Endometrial microvascular endothelial cells (primary cell): Measurements from ENCODE around the gene CD44. TPM values are rescaled to one million over a fixed set of nuclear protein-coding genes. Genes with fewer than 3 reads are reported as not detected.

Experiments
- in situ Hi-C: cut with HindIII; loops from 2 replicates; pipeline ENCODE4 v1.10.0; 2017; ENCODE audit warnings: low sequenced_read_pairs, low pct_unique_long_range_greater_than_20kb; ENCODE audit errors: inconsistent ontology term
- total RNA-seq: library from RNA; depleted of rRNA; stranded (reverse); fragments of >200 nt; gene quantifications from one replicate; pipeline ENCODE4 v1.2.3, GENCODE V29; 2015; ENCODE audit errors: inconsistent ontology term

Gene CD44
- total RNA-seq, 1 donor from 2014 or later, result 258 TPM

DNA sequence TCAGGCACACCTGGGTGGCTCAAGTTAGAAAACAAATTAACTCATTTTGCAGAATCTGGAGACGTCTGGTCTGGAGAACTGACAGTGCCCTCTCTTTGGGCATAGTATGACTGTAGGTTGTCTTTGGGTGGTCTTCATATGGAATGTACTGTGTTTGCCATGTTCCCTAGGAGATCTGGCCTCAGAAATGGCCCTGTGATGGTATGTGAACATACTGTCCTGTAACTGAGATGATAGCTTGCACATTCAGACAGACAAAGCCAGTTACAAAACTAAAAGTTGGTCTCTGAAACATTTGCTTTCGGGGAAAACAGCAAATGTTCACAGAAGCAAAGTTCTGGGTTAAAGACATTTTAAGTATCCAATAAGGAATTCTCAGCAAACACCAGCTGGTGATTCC lies 29.7 kb downstream of the CD44 start:
- in situ Hi-C loops, result no loop called here

DNA sequence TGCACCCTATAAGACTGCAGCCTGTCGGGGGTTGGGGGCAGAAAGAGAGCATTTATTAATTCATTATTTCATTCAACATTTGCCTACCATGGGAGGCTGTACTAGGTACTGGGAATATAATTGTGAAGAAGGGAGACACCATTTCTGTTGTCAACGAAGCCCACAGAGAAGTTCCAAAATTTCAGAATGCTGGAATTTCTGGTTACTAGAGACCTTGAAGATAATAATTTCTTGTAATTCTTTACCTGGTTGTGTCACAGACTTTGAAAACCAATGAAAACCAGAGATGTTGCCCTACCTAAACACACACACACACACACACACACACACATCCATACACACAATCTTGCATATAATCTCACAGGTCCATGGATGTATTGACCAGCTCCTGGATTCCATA lies 30.1 kb downstream of the CD44 start:
- in situ Hi-C loops, result no loop called here

DNA sequence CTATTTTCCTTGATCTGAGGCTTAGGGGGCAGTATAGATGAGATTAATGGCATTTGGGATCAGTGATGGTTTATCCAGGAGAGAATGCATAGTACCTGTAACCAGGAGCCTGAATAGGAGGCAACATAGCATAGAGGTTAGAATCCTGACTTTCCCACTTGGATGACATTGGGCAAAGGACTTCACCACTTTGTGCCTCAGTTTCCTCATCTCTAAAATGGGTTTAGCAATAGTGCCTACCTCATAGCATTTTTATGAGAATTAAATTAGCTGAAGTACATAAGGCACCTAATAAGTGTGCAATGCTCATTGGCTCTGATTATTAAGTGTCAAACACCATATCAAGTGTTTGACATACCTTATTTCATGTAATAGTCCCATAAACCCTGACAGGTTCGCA lies 30.8 kb downstream of the CD44 start:
- in situ Hi-C loops, result no loop called here

DNA sequence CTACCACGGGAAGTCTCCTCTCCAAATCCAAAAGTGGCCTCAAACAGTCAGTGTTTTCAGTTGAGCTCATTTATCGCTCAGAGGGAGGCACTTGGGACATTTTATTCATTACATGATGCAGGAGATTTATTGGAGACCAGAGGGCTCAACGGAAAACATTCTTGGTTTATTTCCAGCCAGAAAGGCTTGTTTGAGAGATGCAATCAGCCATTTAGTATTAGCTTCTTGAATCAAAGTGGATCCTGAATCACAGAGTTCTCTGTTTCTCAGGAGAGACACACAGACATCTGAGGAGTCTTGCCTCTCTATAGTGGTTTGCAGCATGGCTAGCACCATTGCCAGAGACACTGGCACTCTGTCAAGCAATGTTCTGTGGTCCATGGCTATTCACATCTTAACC lies 31.5 kb downstream of the CD44 start:
- in situ Hi-C loops, result no loop called here

DNA sequence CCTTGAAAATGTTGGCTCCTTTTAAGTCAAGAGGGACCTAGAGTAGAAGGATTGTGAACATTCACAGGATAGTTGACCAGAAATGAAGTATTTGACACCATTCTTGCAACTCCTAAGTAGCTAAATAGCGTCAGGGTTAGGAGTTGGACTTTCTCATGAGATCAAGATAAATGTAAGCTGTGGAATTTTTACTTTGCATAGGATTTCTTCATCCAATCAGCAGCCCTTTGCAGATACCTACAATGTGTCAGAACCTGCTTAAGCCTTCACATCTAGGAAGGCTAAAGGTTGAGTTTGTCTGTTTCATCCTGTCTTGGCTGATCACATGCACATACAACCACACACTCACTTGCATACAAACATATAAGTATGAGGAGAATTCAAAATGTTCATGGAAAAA lies 32.3 kb downstream of the CD44 start:
- in situ Hi-C loops, result no loop called here

DNA sequence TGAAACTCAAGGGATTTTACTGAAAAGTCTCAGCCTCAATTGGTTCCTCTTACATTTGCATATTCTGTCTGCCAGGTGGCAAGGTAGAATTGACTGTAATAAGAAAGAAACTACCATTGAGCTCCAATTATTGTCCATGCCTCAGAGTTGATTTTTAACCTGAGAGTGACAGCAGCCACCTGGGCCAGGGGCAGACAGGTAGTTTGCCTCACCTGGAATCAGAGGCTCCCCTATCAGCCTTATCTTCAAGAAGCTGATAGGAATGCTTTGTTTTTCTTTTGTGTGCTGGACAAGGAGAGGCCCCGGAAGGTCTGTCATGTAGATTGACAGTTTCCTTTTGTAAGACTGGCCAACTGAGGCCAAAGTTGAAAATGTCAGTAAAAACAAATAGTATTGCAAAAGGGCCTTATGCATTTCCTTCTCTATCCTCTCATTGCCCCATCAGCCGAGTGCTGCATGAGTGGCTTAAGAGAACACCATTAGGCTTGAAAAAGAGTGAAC lies 34.1 kb downstream of the CD44 start:
- in situ Hi-C loops, result no loop called here

DNA sequence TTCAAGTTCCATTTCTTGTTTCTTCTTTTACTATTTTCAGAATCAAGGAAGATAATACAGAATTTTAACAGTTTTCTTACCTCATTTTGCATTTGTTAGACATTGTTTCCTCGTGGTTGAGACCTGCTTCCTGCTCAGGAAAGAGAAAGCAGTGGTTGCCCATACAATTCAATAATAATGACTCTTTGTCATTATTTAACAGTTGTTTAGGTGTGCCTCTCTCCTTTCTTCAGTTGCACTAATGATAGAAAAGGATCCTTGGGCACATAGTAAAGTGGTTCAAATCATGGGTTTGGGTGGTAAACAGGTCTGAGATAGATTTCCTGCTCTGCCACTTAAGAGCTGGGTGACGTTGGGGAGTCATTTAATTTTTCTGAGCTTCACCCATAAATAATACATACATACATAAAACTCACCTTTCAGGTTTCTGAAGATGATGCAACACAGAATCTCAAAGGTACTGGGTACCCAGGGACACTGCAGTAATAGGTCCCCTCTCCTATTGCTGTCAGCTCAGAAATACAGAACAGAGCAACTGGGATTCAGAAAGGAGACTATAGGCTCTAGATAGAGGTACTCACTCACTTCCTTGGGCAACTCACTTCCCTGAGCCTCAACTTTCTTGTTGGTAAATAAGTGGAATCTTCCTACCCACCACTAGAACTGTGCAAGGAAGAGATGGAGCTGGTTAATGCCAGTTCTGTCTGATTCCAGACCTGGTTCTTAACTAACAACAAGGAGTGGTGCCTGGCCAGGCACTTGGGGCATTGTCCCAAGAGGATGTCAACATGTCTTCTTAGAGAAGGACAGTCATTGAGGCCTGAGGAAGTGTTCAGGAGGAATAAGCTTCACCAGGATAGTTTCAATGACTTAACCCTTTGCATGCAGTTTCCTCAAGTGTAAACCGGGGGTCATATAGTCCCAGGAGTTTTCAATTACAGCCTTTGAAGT lies 34.9 kb downstream of the CD44 start:
- in situ Hi-C loops, result no loop called here

DNA sequence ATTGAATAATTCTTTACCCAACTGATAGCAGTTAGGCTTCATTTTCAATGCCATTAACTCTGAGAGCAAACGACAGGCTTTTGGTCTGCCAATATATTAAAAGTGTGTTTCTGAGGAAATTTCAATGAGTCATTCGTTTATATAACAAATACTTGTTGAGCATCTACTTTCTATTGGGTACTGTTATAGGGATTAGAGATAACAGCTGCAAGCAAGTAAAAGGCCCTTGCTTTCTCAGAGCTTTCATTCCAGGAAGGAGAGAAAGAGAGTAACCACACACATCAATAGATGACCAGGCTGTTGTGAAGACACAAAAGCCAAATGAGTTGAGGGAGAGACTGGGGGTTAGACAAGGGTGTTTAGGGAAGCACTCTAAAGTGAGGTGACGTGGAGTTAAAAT lies 35.7 kb downstream of the CD44 start:
- in situ Hi-C loops, result no loop called here

DNA sequence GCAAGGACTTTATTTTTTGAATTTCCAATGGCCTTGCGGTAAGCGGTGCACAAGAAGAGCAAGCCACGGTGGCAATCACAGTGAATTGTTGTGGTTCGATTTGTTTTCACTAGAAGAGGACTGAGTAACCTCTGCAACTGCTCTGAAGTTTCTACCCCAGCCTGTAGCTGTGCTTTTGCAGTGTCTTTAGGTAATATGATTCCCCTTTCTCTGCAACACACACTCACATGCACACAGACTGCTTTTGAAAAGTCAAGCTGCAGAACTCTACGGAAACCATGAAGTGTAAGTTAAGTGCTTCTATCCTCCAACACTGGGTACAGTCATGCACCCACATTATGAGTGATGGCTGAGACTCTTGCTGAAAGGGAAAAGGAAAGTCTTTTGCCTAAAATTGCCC lies 38.4 kb downstream of the CD44 start:
- in situ Hi-C loops, result no loop called here

DNA sequence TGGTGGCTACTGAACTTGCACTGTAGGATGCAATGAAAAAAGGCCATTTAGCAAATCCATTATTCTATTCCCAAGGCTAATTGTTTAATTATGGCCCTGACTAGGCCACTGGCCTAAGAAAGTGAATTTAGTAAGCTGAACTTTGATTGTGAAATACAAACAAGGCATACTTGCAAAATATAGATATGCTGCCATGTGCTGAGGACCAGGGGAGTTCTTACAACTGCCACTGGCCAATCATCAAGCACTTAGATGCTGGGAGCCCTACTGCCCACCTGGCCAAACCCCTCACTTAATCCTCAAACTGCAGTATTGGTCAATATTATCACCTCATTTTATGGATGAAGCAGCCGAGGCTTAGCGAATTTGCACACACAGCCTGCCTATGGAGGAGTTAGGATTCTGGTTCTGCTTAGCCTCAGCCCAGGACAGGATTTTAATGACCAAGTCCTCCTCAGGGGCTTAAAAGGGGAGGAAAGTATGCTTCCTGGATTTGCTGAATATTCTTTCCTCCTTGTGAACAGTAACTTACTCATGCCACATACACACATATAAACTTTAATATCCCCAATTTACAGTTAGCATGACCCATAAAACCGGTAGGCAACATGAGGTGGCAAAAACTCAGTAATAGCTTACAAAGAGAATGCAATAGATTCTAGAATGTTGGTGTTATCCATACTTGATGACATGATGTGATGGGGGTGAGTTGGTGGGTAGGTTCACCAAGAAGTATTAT lies 39.3 kb downstream of the CD44 start:
- in situ Hi-C loops, result no loop called here

DNA sequence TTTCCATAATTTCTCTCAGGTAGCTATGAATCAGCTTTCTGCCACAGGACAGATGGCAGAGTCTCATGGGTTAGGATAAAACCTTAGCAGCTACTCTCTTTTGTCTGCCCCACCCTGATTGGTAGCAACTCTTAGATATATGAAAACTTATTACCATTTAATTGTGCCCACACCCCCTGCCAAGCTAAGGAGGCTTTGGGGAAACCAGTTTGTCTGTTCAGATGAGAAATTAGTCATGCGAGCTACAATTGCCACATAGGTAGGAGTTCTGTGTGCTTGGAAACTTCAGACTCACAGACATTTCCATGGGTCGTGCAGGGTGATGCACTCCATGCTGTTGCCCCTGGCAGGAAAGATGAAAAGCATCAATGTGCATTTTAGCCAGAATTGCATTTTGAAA lies 39.9 kb downstream of the CD44 start:
- in situ Hi-C loops, result no loop called here

DNA sequence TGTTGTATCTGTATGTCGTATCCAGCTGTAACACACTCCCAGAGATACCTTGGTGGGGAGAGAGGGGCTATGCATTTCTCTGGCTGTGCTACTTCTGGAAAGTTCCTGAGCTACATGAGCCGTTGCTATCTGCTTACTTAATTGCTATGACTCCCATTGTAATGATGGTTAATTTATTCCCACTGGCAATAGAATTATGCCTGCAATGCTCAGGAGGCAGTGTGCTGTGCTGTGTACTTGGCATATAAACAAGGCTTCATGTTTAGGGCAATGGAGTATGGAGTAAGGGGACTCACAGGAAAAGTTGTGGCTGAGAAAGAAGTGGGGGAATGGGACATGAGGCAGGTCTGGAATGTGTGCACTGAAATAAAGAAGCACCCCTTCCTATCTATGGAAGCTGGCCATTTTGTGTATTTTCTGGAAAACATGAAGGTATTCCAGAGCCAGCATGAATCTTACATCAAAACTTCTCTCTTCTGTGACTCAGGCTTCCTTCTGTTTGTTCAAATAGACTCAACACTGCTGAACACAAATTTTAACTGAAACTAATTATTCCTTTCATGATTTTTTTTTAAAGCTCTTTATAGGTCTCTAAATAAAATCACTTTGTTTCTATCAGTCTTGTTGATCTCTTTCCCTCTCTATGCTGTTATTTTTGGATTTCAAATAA lies 40.6 kb downstream of the CD44 start:
- in situ Hi-C loops, result no loop called here

DNA sequence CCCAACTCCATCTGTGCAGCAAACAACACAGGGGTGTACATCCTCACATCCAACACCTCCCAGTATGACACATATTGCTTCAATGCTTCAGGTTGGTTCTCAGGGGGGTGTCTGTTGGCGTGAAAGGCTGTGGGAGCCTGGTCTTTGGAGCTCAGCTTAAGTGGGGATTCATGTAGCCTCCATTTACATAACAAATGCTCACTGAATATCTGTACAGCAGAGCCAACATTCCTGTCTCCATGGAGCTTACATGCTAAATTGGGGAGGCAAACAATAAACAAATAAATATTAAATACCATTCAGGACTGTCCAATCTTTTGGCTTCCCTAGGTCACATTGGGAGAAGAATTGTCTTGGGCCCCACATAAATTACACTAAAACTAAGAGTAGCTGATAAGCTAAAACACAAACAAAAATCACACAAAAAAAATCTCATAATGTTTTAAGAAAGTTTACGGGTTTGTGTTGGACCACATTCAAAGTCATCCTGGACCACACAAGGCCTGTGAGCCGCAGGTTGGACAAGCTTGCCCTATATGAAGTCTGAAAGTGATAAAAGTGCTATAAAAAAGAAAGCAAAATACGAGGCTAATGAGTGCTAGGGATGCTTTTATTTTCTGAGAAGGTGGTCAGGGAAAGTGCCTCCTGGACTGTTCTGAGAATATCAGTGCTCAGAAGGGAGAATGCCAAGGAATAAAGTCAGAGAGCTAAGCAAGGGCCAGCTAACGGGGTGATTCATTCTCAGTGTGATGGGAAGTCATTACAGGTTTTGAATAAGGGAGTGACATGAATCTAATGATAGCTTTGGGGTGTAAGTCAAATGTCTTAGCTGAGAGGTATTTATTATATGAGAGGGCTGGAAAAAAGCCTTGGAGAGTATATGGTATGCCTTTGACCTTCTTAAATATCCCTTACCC lies 41.6 kb downstream of the CD44 start:
- in situ Hi-C loops, result no loop called here

DNA sequence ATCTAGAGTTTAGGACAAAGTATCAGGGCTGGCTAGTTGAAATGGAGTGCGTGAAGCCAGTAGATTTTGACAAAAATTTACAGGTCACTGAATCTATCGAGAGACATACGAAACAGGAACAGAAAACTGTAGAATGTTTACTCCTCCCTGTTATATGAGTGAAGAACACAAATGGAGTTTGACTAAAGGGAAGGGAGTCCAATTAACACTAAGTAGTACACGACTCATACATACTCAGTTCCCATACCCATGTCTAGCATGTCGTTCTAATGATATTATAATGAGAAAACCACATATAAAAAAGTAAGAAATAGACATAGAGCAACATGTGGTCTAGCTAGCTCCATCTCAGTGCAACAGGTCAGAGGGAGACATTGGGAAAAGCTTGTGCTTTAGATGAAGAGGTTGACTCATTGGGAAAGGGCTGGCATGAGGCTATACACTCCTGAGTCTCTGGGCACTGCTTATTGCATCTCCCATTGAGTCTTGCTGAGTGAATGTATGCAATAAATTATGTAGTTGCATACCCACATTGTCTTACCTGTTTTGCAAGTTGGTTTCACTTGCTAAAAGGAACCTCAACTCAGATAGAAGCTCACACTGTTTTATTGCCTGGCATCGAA lies 43.5 kb downstream of the CD44 start:
- in situ Hi-C loops, result no loop called here

DNA sequence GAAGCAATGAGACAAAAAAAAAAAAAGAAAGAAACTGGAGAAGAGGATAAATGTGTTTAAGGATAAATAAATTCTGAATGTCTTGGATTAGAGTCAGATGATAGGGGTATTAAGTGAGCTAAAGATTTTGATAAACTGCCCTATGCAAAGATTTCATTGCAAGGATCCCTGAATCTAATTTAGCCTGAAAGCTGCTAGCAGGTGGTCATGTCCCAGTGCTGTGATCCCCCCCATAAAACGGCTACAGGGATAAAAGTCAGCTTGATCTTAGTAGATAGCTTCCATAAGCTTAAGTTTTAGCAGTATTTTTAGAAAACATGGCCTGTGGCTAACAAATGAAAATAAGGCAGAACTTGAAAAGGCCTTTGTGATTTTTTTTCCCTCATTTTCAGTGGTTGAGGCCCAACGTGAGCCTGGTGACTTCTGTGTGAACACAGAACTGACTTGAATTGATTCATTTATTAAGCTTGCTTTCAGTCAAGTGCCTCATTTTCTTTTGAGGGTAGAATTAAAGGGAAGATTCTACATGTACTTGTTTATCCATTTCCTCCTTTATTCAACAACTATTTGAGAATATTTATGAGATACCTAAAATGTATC lies 44.5 kb downstream of the CD44 start:
- in situ Hi-C loops, result no loop called here

DNA sequence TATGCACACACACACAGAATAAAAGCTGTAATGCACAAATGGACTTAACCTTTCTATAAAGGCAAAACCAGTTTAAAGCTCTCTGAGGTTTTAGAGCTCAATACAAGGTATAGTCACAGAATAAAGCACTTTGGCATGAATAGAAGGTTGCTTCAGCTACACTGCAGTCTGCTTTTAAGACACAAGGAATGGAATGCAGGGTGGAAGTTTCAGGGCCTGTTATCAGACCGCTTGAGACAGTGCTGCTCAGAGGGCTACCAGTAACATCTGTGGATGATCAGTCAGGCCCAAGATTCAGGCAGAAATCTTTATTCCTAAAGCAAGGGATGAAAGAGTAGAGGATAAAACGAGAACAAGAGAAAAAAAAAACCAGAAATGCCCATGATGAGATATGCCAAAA lies 46.7 kb downstream of the CD44 start:
- in situ Hi-C loops, result no loop called here

DNA sequence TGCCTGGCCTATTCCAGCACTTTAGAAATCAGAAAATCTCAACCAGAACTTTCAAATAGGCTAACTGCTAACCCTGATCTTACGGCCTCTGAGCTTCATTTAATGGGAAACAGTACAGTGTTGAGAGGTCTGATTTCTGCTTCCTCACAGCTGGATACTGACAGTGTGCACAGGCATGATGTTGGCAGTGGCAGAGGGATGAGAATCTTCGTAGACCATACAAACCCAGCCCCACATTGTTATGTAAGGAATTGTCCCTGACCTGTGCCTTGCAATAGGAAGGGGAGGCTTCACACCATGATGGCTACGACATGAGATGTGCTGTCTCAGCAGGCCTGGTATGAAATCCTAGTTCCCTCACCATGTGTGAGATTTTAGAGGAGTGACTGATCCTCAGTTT lies 49.0 kb downstream of the CD44 start:
- in situ Hi-C loops, result no loop called here
